Karpas-422 (cell line): Measurements from ENCODE around the gene RNF11. TPM values are rescaled to one million over a fixed set of nuclear protein-coding genes. Genes with fewer than 3 reads are reported as not detected.

ENCODE experiments used
- DNase-seq: peaks from one replicate; pipeline ENCODE4 v3.0.0-alpha.2; 2015
- H2AFZ ChIP-seq: fragments of 200-600 bp; sonication (generic); 2 replicates; pipeline ENCODE4 v1.6.1; 2014; ENCODE audit warnings: antibody characterized with exemption, low read length, mixed read lengths
- H3K27ac ChIP-seq: fragments of 200-600 bp; sonication (generic); 2 replicates; pipeline ENCODE4 v1.5.1; 2014; ENCODE audit warnings: mild to moderate bottlenecking, low read length, moderate library complexity
- H3K27me3 ChIP-seq: fragments of 200-600 bp; sonication (generic); 2 replicates; pipeline ENCODE4 v1.6.1; 2014; ENCODE audit warnings: low read length, mixed read lengths
- H3K36me3 ChIP-seq: fragments of 200-600 bp; sonication (generic); 2 replicates; pipeline ENCODE4 v1.6.1; 2014; ENCODE audit warnings: low read length, mixed read lengths; ENCODE audit not compliant: insufficient read depth
- H3K4me1 ChIP-seq: fragments of 200-600 bp; sonication (generic); 2 replicates; pipeline ENCODE4 v1.6.1; 2014; ENCODE audit warnings: mild to moderate bottlenecking, low read length, mixed read lengths
- H3K4me2 ChIP-seq: fragments of 200-600 bp; sonication (generic); 2 replicates; pipeline ENCODE4 v1.6.1; 2014; ENCODE audit warnings: low read length, low read depth, mild to moderate bottlenecking; ENCODE audit not compliant: poor library complexity, severe bottlenecking
- H3K4me3 ChIP-seq: fragments of 200-600 bp; sonication (generic); 2 replicates; pipeline ENCODE4 v1.5.1; 2014; ENCODE audit warnings: mild to moderate bottlenecking, antibody characterized with exemption, low read length, mixed read lengths
- H3K79me2 ChIP-seq: fragments of 200-600 bp; sonication (generic); 2 replicates; pipeline ENCODE4 v1.6.1; 2014; ENCODE audit warnings: mild to moderate bottlenecking, low read length, mixed read lengths
- H3K9ac ChIP-seq: fragments of 200-600 bp; sonication (generic); 2 replicates; pipeline ENCODE4 v1.6.0; 2014; ENCODE audit warnings: low read length
- H3K9me2 ChIP-seq: fragments of 200-600 bp; sonication (generic), shearing (Covaris generic); replicated peaks from 2 replicates; pipeline ENCODE4 v1.6.0; 2014; ENCODE audit warnings: mild to moderate bottlenecking, low read length, moderate library complexity; ENCODE audit not compliant: insufficient read depth
- H3K9me3 ChIP-seq: fragments of 300-700, 200-600 bp; sonication (generic); 2 replicates; pipeline ENCODE4 v1.6.1; 2014; ENCODE audit warnings: low read length, mixed read lengths
- H4K20me1 ChIP-seq: fragments of 200-600 bp; sonication (generic); 2 replicates; pipeline ENCODE4 v1.6.1; 2014; ENCODE audit warnings: mild to moderate bottlenecking, antibody characterized with exemption, low read length, low read depth; ENCODE audit not compliant: insufficient read depth
- total RNA-seq: library from RNA; depleted of rRNA; stranded (reverse); fragments of >200 nt; shearing (Covaris generic); gene quantifications from 2 replicates; pipeline ENCODE4 v1.2.3, GENCODE V29; 2014; ENCODE audit warnings: low replicate concordance

RNF11 gene
- total RNA-seq, 1 experiment from 2014 or later = 12.3 TPM

DNA sequence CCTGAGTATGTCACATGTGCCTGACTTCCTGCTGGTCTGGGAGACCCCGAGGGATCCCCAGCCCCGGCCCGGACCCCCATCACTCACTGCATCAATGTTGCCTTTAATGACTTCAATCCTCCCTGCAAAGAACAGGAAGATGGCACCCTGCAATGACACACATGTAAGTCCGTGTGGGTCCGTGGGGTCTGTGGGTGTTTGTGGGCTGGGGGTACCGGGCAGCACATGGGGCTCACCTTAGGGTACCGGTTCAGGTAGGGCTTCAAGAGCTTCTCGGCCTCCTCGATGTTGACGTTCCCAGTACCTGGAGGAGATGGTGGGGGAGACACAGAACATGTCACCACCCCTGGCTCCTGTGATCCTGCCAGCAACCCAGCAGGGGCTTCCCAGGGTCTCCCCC lies 66.2 kb downstream of the RNF11 start:
- Histone ChIP-seq H3K9ac (no peak overlapping the region), H3K36me3 (no peaks in the 10 kb centered on the region), H3K4me2 (no peak overlapping the region), H3K27me3 (no peaks in the 10 kb centered on the region), H3K4me1 (peaks cover 6% of the 10 kb centered on the region), H3K27ac (no peak overlapping the region), H3K9me3 (no peaks in the 10 kb centered on the region), H2AFZ (no peak overlapping the region), H3K4me3 (no peak overlapping the region), H3K9me2 (no peaks in the 10 kb centered on the region), H3K79me2 (no peaks in the 10 kb centered on the region), H4K20me1 (no peaks in the 10 kb centered on the region)
- DNase-seq = no peak

GRCh38 chr1:51302746-51303145 lies 66.7 kb downstream of the RNF11 start:
- H3K36me3 ChIP-seq = no peaks in the 10 kb centered on the region
- peaks cover 3% of the 10 kb centered on the region; the same call in 1 of the 2 replicates for H3K4me1 ChIP-seq
- no peak overlapping the region for H3K4me3 ChIP-seq
- no peaks in the 10 kb centered on the region for H3K79me2 ChIP-seq
- H3K27me3 ChIP-seq = no peaks in the 10 kb centered on the region
- H3K9me3 ChIP-seq = no peaks in the 10 kb centered on the region
- no peak overlapping the region for H3K4me2 ChIP-seq
- H4K20me1 ChIP-seq = no peaks in the 10 kb centered on the region
- H3K9ac ChIP-seq = no peak overlapping the region
- H2AFZ ChIP-seq = no peak overlapping the region
- no peak overlapping the region for H3K27ac ChIP-seq
- no peak for DNase-seq
- no peaks in the 10 kb centered on the region for H3K9me2 ChIP-seq

DNA sequence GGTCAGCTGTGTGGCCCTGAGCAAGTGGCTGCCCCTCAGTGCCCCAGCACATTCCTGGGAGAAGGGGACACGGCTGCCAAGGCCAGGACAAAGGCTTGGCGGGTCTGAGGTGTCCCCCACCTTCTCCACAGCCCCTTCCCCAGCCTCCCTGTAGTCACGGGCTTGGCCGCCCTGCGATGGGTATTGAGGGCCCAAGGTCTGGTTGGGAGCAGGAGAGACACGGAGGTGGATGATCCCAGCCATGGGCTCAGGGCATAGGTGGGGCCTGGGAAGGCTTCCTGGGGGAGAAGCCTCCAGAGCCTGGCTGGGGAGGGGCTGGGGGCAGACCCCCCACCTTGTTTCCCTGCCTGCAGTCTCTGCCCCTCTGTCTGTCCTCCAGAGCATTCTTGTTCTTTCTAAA lies 67.2 kb downstream of the RNF11 start:
- no peak overlapping the region for H3K4me2 ChIP-seq
- no peak overlapping the region for H3K27ac ChIP-seq

GRCh38 chr1:51303751-51304251 lies 67.7 kb downstream of the RNF11 start:
- no peaks in the 10 kb centered on the region for H4K20me1 ChIP-seq
- H3K27ac ChIP-seq = no peak overlapping the region
- H3K36me3 ChIP-seq = no peaks in the 10 kb centered on the region
- peaks cover 3% of the 10 kb centered on the region; the same call in 1 of the 2 replicates for H3K4me1 ChIP-seq
- H3K79me2 ChIP-seq = no peaks in the 10 kb centered on the region
- H3K4me3 ChIP-seq = no peak overlapping the region
- no peak for DNase-seq
- H3K4me2 ChIP-seq = peak overlapping the region; percentile 32
- no peaks in the 10 kb centered on the region for H3K9me3 ChIP-seq
- H3K9ac ChIP-seq = no peak overlapping the region
- H3K9me2 ChIP-seq = no peaks in the 10 kb centered on the region
- no peaks in the 10 kb centered on the region for H3K27me3 ChIP-seq
- peak overlapping the region; percentile 76; the same call in 1 of the 2 replicates for H2AFZ ChIP-seq

More for the DNA sequence above, 67.2 kb downstream of the RNF11 start:
- H3K4me1 ChIP-seq = peaks cover 3% of the 10 kb centered on the region; the same call in 1 of the 2 replicates
- no peaks in the 10 kb centered on the region for H3K79me2 ChIP-seq
- H3K4me3 ChIP-seq = no peak overlapping the region
- H3K9me3 ChIP-seq = no peaks in the 10 kb centered on the region
- H2AFZ ChIP-seq = peak overlapping the region; percentile 76; the same call in 1 of the 2 replicates
- no peaks in the 10 kb centered on the region for H3K27me3 ChIP-seq
- H3K9ac ChIP-seq = no peak overlapping the region
- H3K9me2 ChIP-seq = no peaks in the 10 kb centered on the region
- no peaks in the 10 kb centered on the region for H3K36me3 ChIP-seq
- no peaks in the 10 kb centered on the region for H4K20me1 ChIP-seq
- no peak for DNase-seq

GRCh38 chr1:51304360-51304759 lies 68.3 kb downstream of the RNF11 start:
- no peaks in the 10 kb centered on the region for H3K9me2 ChIP-seq
- H3K27me3 ChIP-seq = no peaks in the 10 kb centered on the region
- H3K9me3 ChIP-seq = no peaks in the 10 kb centered on the region
- no peaks in the 10 kb centered on the region for H3K79me2 ChIP-seq
- no peaks in the 10 kb centered on the region for H4K20me1 ChIP-seq
- no peak overlapping the region for H3K4me3 ChIP-seq
- H3K27ac ChIP-seq = no peak overlapping the region
- H3K4me2 ChIP-seq = no peak overlapping the region
- no peak overlapping the region for H3K9ac ChIP-seq
- H2AFZ ChIP-seq = no peak overlapping the region
- no peaks in the 10 kb centered on the region for H3K36me3 ChIP-seq
- DNase-seq = no peak
- peaks cover 3% of the 10 kb centered on the region; the same call in 1 of the 2 replicates for H3K4me1 ChIP-seq

DNA sequence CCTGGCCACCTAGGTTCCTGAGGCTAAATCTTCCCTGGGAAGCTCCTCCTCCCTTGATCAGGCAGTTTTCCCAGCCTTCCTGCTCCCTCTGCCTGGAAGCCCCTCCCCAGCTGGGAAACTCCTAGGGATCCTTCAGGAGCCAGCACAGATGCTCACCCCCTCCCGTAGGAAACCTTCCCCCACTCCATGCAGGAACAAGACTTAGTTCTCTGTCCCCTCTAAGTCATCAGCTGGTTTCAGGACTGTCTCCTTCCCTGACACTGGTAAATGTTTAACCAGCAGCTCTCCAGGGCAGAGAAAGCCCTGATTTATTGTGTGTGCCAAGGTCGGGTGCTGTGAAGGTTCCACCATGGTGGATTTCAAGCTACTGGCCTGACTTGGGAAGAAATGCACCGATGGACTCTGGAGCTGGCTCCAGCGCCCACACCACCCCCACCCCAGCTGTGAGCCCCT lies 69.3 kb downstream of the RNF11 start:
- no peak overlapping the region for H2AFZ ChIP-seq
- H3K4me1 ChIP-seq = peaks cover 3% of the 10 kb centered on the region; the same call in 1 of the 2 replicates
- H3K9me2 ChIP-seq = no peaks in the 10 kb centered on the region
- H3K36me3 ChIP-seq = no peaks in the 10 kb centered on the region
- H3K79me2 ChIP-seq = no peaks in the 10 kb centered on the region
- H3K4me3 ChIP-seq = no peak overlapping the region
- no peak overlapping the region for H3K9ac ChIP-seq
- no peak overlapping the region for H3K4me2 ChIP-seq
- no peak for DNase-seq
- no peaks in the 10 kb centered on the region for H4K20me1 ChIP-seq
- no peaks in the 10 kb centered on the region for H3K9me3 ChIP-seq
- no peak overlapping the region for H3K27ac ChIP-seq
- no peaks in the 10 kb centered on the region for H3K27me3 ChIP-seq

- Histone ChIP-seq H3K27me3 (no peaks in the 10 kb centered on the region), H3K9me3 (no peaks in the 10 kb centered on the region), H3K36me3 (no peaks in the 10 kb centered on the region), H3K27ac (no peak overlapping the region), H4K20me1 (no peaks in the 10 kb centered on the region), H2AFZ (no peak overlapping the region), H3K79me2 (no peaks in the 10 kb centered on the region), H3K4me1 (peaks cover 9% of the 10 kb centered on the region), H3K4me3 (no peak overlapping the region), H3K4me2 (no peak overlapping the region), H3K9ac (no peak overlapping the region), H3K9me2 (no peaks in the 10 kb centered on the region)
- DNase-seq = no peak
Measured at GRCh38 chr1:51306950-51307349, 70.9 kb downstream of the RNF11 start.

DNA sequence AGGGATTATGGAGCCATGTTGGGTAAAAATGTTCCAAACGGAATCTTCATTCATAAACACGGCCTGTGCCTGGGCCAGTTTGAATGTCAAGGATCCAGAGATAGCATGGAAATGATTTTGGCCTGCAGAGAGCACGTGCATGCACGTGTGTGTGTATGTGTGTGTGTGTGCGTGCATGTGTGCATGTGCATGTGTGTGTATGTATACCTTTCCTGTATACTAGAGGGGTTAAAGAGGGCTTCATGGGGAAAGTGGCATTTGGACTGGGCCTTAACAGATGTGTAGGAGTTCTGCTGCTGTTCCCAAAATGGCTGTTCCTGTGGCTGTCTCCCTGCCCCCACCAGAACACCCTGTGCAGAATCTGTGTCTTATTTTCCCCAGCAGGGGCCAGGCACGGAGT lies 72.6 kb downstream of the RNF11 start:
- Histone ChIP-seq H3K36me3 (no peaks in the 10 kb centered on the region), H3K4me3 (no peak overlapping the region), H3K9me3 (no peaks in the 10 kb centered on the region), H3K27ac (no peak overlapping the region), H3K27me3 (no peaks in the 10 kb centered on the region), H3K79me2 (no peaks in the 10 kb centered on the region), H2AFZ (no peak overlapping the region), H3K9ac (no peak overlapping the region), H4K20me1 (no peaks in the 10 kb centered on the region), H3K9me2 (no peaks in the 10 kb centered on the region), H3K4me2 (no peak overlapping the region), H3K4me1 (peaks cover 8% of the 10 kb centered on the region)
- no peak for DNase-seq
